Left lung (tissue), 10 donors: ENCODE data around the gene VPS13C. TPM values are rescaled to one million over a fixed set of nuclear protein-coding genes. Genes with fewer than 3 reads are reported as not detected.
A peak's percentile ranks its signal among the peaks of the same experiment; 100 is the strongest.

ENCODE experiments used
- ATAC-seq: fragments of 200-7000 bp; cut with Tn5 transposase; one replicate; pipeline ENCODE4 v1.9.1; 2020; ENCODE audit warnings: moderate library complexity
- DNase-seq, 4 donors: peaks; one replicate each; pipeline ENCODE4 v3.0.0-alpha.2; 2013 to 2020
- H3K27ac ChIP-seq, 2 donors: fragments of 200-600 bp; sonication (generic) in 1 of 2; one replicate each; pipeline versions ENCODE4 v1.5.0 to v1.8.0; 2020 to 2021
- H3K27me3 ChIP-seq, 2 donors: fragments of 200-600 bp; sonication (generic) in 1 of 2; one replicate each; pipeline versions ENCODE4 v1.5.0 to v1.8.0; 2020 to 2021
- H3K36me3 ChIP-seq, 2 donors: fragments of 200-600 bp; sonication (generic) in 1 of 2; one replicate each; pipeline versions ENCODE4 v1.5.0 to v1.8.0; 2020 to 2021
- H3K4me1 ChIP-seq, 2 donors: fragments of 200-600 bp; one replicate each; pipeline ENCODE4 v1.8.0; 2021
- H3K4me3 ChIP-seq, 2 donors: fragments of 200-600 bp; sonication (generic) in 1 of 2; one replicate each; pipeline versions ENCODE4 v1.5.0 to v1.8.0; 2020 to 2021; ENCODE audit warnings: mild to moderate bottlenecking in 1 of 2
- H3K9me3 ChIP-seq, 2 donors: fragments of 200-600 bp; sonication (generic) in 1 of 2; one replicate each; pipeline versions ENCODE4 v1.5.0 to v1.8.0; 2020 to 2021
- intact Hi-C, 2 donors: fragments of 100-400 bp; cut with DNase I; formaldehyde crosslinking; loops; one replicate each; pipeline versions ENCODE4 v1.11.2 to v1.14.2; 2022
- polyA plus RNA-seq, 6 donors: library from polyadenylated mRNA; unstranded; fragments of 120-200 nt; gene quantifications; one replicate each; pipeline ENCODE4 v1.2.1, GENCODE V29; 2013; ENCODE audit not compliant: insufficient read length in 6 of 6
- total RNA-seq, 2 donors: library from RNA; stranded (reverse); fragmentation: NEBNext Ultra II Directional; extraction: Animal tissue kit (Norgen Biotek cat#: 25700); gene quantifications; one replicate each; pipeline ENCODE4 v1.2.1, GENCODE V29; 2021
- TF ChIP-seq, protein P1 (sequence below), 2 donors: fragments of 200-600 bp; sonication (generic) in 1 of 2; IDR thresholded peaks; one replicate each; pipeline versions ENCODE4 v1.5.0 to v1.8.0; 2021; ENCODE audit warnings: antibody characterized with exemption in 2 of 2
- donor health status: DM: no; HTN: yes; CAD: no.
- donor health status: DM: no; HTN: no; CAD: no.

Gene VPS13C
- total and polyA plus RNA-seq, 8 donors = 54.8 to 96.7 (median 61.4) TPM

DNA sequence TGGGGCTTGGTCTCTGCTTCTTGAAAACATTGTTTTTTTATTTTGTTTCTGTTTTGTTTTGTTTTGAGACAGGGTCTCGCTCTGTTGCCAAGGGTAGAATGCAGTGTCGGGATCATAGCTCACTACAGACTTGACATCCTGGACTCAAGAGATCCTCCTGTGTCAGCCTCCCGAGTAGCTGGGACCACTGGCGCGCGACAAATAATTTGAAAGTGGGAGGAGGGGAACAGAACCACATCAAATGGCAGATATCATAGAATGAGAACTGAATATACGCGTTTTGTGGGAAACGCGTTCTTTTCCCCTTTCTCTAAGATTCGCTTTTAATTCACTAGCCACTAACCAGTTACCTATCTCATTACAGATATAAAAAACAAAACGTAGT lies 641 bp upstream of the VPS13C start:
- DNase-seq = no peak
- peak overlapping the region; percentile 97 to 99 for H3K27ac ChIP-seq
- TF ChIP-seq, protein P1, sequence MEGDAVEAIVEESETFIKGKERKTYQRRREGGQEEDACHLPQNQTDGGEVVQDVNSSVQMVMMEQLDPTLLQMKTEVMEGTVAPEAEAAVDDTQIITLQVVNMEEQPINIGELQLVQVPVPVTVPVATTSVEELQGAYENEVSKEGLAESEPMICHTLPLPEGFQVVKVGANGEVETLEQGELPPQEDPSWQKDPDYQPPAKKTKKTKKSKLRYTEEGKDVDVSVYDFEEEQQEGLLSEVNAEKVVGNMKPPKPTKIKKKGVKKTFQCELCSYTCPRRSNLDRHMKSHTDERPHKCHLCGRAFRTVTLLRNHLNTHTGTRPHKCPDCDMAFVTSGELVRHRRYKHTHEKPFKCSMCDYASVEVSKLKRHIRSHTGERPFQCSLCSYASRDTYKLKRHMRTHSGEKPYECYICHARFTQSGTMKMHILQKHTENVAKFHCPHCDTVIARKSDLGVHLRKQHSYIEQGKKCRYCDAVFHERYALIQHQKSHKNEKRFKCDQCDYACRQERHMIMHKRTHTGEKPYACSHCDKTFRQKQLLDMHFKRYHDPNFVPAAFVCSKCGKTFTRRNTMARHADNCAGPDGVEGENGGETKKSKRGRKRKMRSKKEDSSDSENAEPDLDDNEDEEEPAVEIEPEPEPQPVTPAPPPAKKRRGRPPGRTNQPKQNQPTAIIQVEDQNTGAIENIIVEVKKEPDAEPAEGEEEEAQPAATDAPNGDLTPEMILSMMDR (IDR thresholded peaks at IDR 0.05) = no peak
- H3K36me3 ChIP-seq = peaks cover 0 to 4% of the 10 kb centered on the region in 2 donors
- peaks cover 0 to 12% of the 10 kb centered on the region in 2 donors for H3K27me3 ChIP-seq
- no peak for ATAC-seq
- H3K9me3 ChIP-seq = no peaks in the 10 kb centered on the region
- peak overlapping the region; percentile 97 to 98 for H3K4me3 ChIP-seq
- intact Hi-C loops = no loop called here
- peaks cover 12 to 36% of the 10 kb centered on the region in 2 donors for H3K4me1 ChIP-seq

DNA sequence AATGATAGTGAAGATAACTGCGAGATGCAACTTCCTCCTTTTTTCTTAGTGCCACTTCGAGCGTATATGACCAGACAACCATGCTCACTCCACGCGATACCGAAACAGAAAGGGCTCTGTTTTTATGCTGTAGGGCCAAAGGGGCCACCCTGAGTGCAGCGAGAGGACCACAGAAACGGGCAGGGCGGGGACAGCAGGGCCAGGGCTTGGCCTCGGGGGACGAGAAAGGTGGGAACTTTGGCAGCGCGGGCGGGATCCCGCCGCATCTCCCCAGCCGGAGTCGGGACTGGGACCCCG lies 483 bp downstream of the VPS13C start:
- TF ChIP-seq, protein P1 (IDR thresholded peaks at IDR 0.05) = no peak
- DNase-seq = peak in 2 of 4 donors; percentile 58 to 88
- peaks cover 0 to under 1% of the 10 kb centered on the region in 2 donors for H3K27me3 ChIP-seq
- peaks cover 0 to 4% of the 10 kb centered on the region in 2 donors for H3K36me3 ChIP-seq
- peak overlapping the region; percentile 97 to 98 for H3K4me3 ChIP-seq
- peak overlapping the region; percentile 97 to 99 for H3K27ac ChIP-seq
- intact Hi-C loops = no loop called here
- peak; percentile 61 for ATAC-seq
- H3K9me3 ChIP-seq = no peaks in the 10 kb centered on the region
- H3K4me1 ChIP-seq = peaks cover 18 to 47% of the 10 kb centered on the region in 2 donors

DNA sequence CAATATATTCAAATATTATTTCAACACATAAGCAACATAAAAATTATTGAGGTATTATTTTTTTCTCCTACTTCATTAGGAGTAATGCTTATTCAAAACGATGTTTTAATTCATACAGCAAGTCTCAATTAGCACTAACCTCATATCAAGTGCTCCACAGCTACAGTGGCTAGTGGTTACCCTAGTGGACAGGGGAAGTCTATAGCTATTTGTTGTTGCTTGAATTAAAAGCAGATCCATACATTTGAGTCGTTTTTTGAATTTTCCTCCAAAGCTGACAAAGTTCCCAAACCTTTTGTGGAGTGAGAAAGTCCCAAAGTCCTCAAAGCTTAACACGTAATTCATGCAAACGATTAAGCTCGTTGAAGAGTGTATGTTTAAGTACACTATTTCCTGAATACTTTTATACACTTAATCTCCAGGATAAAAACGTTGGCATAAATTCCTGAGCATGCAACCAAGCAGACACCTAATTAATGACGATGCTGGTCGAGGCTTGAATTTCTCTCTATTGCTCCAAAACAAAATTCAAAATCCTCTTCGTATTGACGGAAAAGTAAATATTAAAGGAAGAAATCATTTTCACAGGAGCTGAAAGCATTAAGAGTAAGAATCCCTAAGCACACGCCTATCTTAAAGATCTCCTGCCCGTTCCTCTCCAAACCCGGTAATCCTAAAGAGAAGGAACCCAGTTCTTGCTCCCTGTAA lies 985 bp downstream of the VPS13C start:
- TF ChIP-seq, protein P1 (IDR thresholded peaks at IDR 0.05) = no peak
- Histone ChIP-seq H3K9me3 (no peaks in the 10 kb centered on the region), H3K4me3 (peak overlapping the region; percentile 97 to 98), H3K27ac (peak overlapping the region; percentile 97 to 99), H3K27me3 (no peaks in the 10 kb centered on the region), H3K36me3 (peaks cover 0 to 4% of the 10 kb centered on the region in 2 donors), H3K4me1 (peaks cover 14 to 52% of the 10 kb centered on the region in 2 donors)
- DNase-seq (no peak), ATAC-seq (peak; percentile 2)
- intact Hi-C loops = no loop called here

DNA sequence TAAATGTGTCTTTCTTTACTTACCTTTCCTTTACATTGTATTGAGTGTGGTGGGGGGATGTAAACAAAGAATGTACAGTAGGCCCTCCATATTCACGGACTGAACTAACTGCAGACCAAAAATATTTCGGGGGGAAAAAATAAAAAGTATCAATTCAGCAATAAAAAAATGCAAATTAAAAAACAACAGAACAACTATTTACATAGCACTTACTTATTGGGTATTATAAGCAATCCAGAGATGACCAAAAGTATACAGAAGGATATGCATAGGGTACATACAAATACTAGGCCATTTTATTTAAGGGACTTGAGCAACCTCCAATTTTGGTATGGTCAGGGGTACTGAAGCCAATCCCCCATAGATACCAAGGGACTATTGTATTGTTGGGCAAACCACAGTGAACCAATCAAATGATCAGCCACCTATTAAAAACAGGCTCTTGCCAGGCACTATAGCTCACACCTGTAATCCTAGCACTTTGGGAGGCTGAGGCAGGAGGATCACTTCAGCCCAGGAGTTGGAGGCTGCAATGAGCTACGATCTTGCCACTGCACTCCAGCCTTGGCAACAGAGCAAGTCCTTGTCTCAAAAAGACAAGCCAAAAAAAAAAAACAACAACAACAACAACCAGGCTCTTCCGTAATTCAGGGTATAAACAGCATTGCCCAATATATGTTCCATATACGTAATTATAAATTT lies 1.8 kb downstream of the VPS13C start:
- DNase-seq = no peak
- Histone ChIP-seq H3K4me1 (peaks cover 14 to 60% of the 10 kb centered on the region in 2 donors), H3K27ac (peak overlapping the region in 1 of 2 donors; percentile 97), H3K9me3 (no peaks in the 10 kb centered on the region), H3K36me3 (peaks cover 0 to 4% of the 10 kb centered on the region in 2 donors), H3K27me3 (no peaks in the 10 kb centered on the region), H3K4me3 (peak overlapping the region in 1 of 2 donors; percentile 97)
- ATAC-seq = no peak
- intact Hi-C loops = no loop called here
- TF ChIP-seq, protein P1 (IDR thresholded peaks at IDR 0.05) = no peak

DNA sequence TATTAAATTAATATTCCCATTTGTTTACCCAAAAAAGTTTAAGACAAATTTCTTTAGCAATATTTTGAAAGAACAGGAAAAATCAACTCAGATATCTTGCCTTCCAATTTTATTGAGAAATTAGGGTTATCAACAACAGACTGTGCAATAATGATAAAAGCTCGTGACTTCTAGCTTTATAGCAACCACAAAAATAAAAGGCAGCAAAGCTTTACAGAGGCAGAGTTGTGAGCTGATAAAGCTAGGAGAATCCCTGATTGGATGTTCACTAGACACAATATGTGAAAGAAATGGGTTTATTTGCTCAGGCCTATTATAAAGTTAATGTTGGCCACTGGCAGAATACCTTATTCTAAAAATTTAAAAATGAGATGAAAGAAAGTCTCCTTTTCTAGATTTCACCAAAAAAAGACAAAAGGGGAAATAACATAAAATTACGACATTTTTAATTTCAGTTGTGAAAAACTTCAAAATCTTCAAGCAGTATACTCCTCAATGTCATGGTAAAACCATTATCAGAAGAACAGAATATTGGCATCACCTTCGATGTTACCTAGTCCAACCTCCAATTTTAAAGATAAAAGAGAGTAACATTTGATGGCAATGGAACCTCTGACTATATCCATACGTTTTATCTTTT lies 2.8 kb downstream of the VPS13C start:
- TF ChIP-seq, protein P1 (IDR thresholded peaks at IDR 0.05) = no peak
- DNase-seq (no peak), ATAC-seq (no peak)
- peaks cover 0 to 4% of the 10 kb centered on the region in 2 donors for H3K36me3 ChIP-seq
- H3K4me1 ChIP-seq = peaks cover 14 to 70% of the 10 kb centered on the region in 2 donors
- no peak overlapping the region for H3K27ac ChIP-seq
- H3K4me3 ChIP-seq = no peak overlapping the region
- H3K9me3 ChIP-seq = no peaks in the 10 kb centered on the region
- intact Hi-C loops = no loop called here
- H3K27me3 ChIP-seq = no peaks in the 10 kb centered on the region
